ENCODE data around the gene MUC5B. TPM values are rescaled to one million over a fixed set of nuclear protein-coding genes. Genes with fewer than 3 reads are reported as not detected.
A peak's percentile ranks its signal among the peaks of the same experiment; 100 is the strongest.

The MUC5B gene
- total and polyA plus RNA-seq, 2 of the 13 experiments (the other 11 are each of a cell fraction or from before 2014, with no cell fraction given) = 0.01 TPM; not detected in 1

DNA sequence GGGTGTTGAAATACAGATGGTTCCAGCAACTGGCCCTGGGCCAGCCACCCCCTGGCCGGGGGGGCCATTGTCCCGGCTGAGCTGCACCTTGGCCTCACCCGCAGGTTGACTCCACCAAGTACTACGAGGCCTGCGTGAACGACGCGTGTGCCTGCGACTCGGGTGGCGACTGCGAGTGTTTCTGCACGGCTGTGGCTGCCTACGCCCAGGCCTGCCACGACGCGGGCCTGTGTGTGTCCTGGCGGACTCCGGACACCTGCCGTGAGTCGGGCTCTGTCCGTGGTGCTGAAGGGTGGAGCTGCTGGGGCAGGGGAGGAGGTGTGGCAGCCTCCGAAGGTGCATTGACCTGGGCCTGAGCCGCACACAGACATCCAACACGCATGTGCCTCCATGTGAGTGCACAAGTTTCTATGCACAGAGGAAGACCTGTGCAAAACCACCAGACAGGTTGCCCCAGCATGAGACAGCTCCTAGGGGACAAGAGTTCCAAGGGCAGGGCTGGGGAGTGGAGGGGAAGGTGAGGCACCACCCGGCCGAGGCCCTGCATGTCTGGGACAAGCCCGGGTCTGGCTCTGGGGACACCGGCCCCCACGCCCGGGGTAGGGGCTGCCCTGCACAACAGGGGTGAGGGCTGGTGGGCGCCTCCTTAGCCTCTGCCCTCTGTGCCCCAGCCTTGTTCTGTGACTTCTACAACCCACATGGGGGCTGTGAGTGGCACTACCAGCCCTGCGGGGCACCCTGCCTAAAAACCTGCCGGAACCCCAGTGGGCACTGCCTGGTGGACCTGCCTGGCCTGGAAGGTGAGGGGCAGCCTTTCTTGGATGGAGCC is 16.1 kb downstream of the MUC5B start (continued):
- TF ChIP-seq ZNF646 (CRISPR knock-in tag; IDR thresholded peaks at IDR 0.05) (no peak), ZNF777 (CRISPR knock-in tag; IDR thresholded peaks at IDR 0.05) (peak; percentile 29; the same call in 1 of the 2 replicates), HNRNPH1 (optimal IDR thresholded peaks at IDR 0.05; ENCODE audit: low read depth, low read length) (no peak), PCBP1 (IDR thresholded peaks at IDR 0.05; ENCODE audit: borderline replicate concordance, low read depth, low read length) (no peak), JUN (CRISPR knock-in tag; IDR thresholded peaks at IDR 0.05) (no peak), SIX4 (CRISPR knock-in tag; IDR thresholded peaks at IDR 0.05) (0 out of 2 replicates have a peak, but pooled peaks have one; percentile 37), ZNF513 (CRISPR knock-in tag; conservative IDR thresholded peaks at IDR 0.05) (no peak), YEATS2 (CRISPR knock-in tag; IDR thresholded peaks at IDR 0.05; ENCODE audit: borderline replicate concordance) (no peak), ZNF432 (CRISPR knock-in tag; IDR thresholded peaks at IDR 0.05; ENCODE audit: borderline replicate concordance) (no peak), CREB1 (IDR thresholded peaks at IDR 0.05) (no peak), CREB1 (CRISPR knock-in tag; IDR thresholded peaks at IDR 0.05) (no peak), ZSCAN30 (CRISPR knock-in tag; IDR thresholded peaks at IDR 0.05) (no peak), SP5 (CRISPR knock-in tag; IDR thresholded peaks at IDR 0.05; ENCODE audit: borderline replicate concordance, low read depth) (no peak), E2F2 (CRISPR knock-in tag; IDR thresholded peaks at IDR 0.05; ENCODE audit: borderline replicate concordance) (no peak), ZNF670 (CRISPR knock-in tag; IDR thresholded peaks at IDR 0.05; ENCODE audit: borderline replicate concordance) (no peak), ZBTB34 (CRISPR knock-in tag; IDR thresholded peaks at IDR 0.05) (no peak), KLF12 (CRISPR knock-in tag; IDR thresholded peaks at IDR 0.05; ENCODE audit: borderline replicate concordance) (peak; percentile 44; the same call in 1 of the 2 replicates)

Measured in HepG2 (cell line).